Gastrocnemius medialis (tissue), 4 donors: ENCODE results near the gene MGAT5B. TPM values are rescaled to one million over a fixed set of nuclear protein-coding genes. Genes with fewer than 3 reads are reported as not detected.
A peak's percentile ranks its signal among the peaks of the same experiment; 100 is the strongest.

Experiments
- ATAC-seq, 2 donors: fragments of 150-250 bp; one replicate each; pipeline ENCODE4 v1.9.1; 2016
- DNase-seq, 2 donors: peaks; one replicate each; pipeline ENCODE4 v3.0.0-alpha.2; 2019
- H3K27ac ChIP-seq, 4 donors: fragments of 200-600 bp; sonication (generic); 1 replicate in 1 of 4; 2 replicates in 3 of 4; pipeline ENCODE4 v1.5.1; 2016 to 2018; ENCODE audit warnings: mild to moderate bottlenecking in 2 of 4, moderate library complexity in 1 of 4
- H3K27me3 ChIP-seq, 3 donors: fragments of 200-600 bp; sonication (generic) in 2 of 3; 1 replicate in 1 of 3; 2 replicates in 2 of 3; pipeline versions ENCODE4 v1.5.1 to v1.6.0; 2016 to 2019; ENCODE audit warnings: mild to moderate bottlenecking in 1 of 3, moderate library complexity in 1 of 3
- H3K36me3 ChIP-seq, 2 donors: fragments of 200-600 bp; sonication (generic) in 1 of 2; one replicate each; pipeline ENCODE4 v1.5.1; 2017 to 2018
- H3K4me1 ChIP-seq, 2 donors: fragments of 200-600 bp; sonication (generic) in 1 of 2; one replicate each; pipeline ENCODE4 v1.5.1; 2016 to 2017; ENCODE audit warnings: mild to moderate bottlenecking in 2 of 2
- H3K4me3 ChIP-seq, 4 donors: fragments of 200-600 bp; sonication (generic) in 3 of 4; 1 replicate in 1 of 4; 2 replicates in 3 of 4; pipeline ENCODE4 v1.5.1; 2016 to 2019; ENCODE audit warnings: mild to moderate bottlenecking in 2 of 4
- H3K9me3 ChIP-seq, 3 donors: fragments of 200-600 bp; sonication (generic) in 2 of 3; 1 replicate in 1 of 3; 2 replicates in 2 of 3; pipeline ENCODE4 v1.5.1; 2016 to 2019
- POLR2A ChIP-seq, 2 donors: fragments of 450-650 bp; IDR thresholded peaks; one replicate each; pipeline ENCODE4 v1.6.1; 2017; ENCODE audit warnings: antibody characterized with exemption in 2 of 2, mild to moderate bottlenecking in 2 of 2, moderate library complexity in 2 of 2
- in situ Hi-C, 4 donors: fragments of 200-750 bp; cut with MboI; loops; one replicate each; pipeline versions ENCODE4 v1.15.0 to v1.8.0; 2017; ENCODE audit warnings: low sequenced_read_pairs in 4 of 4
- intact Hi-C: fragments of 100-400 bp; cut with DNase I; formaldehyde crosslinking; loops from one replicate; pipeline ENCODE4 v1.15.1; 2023; ENCODE audit warnings: low total_unique reads
- total RNA-seq, 4 donors: library from RNA; depleted of rRNA; stranded (reverse); fragments of >200 nt; gene quantifications; one replicate each; pipeline versions ENCODE4 v1.1.0 to v1.2.3, GENCODE V29; 2016
- TF ChIP-seq, protein P1 (sequence below), 5 experiments: fragments of 450-650 bp in 3 of 5; fragments of 200-600 bp in 2 of 5; sonication (generic) in 2 of 5; IDR thresholded peaks in 4 of 5; conservative IDR thresholded peaks in 1 of 5; 1 replicate in 4 of 5; 2 replicates in 1 of 5; pipeline ENCODE4 v1.5.1; 2016 to 2019; ENCODE audit warnings: antibody characterized with exemption in 5 of 5, mild to moderate bottlenecking in 3 of 5, moderate library complexity in 3 of 5

MGAT5B gene, protein sequence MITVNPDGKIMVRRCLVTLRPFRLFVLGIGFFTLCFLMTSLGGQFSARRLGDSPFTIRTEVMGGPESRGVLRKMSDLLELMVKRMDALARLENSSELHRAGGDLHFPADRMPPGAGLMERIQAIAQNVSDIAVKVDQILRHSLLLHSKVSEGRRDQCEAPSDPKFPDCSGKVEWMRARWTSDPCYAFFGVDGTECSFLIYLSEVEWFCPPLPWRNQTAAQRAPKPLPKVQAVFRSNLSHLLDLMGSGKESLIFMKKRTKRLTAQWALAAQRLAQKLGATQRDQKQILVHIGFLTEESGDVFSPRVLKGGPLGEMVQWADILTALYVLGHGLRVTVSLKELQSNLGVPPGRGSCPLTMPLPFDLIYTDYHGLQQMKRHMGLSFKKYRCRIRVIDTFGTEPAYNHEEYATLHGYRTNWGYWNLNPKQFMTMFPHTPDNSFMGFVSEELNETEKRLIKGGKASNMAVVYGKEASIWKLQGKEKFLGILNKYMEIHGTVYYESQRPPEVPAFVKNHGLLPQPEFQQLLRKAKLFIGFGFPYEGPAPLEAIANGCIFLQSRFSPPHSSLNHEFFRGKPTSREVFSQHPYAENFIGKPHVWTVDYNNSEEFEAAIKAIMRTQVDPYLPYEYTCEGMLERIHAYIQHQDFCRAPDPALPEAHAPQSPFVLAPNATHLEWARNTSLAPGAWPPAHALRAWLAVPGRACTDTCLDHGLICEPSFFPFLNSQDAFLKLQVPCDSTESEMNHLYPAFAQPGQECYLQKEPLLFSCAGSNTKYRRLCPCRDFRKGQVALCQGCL
- not detected for total RNA-seq

DNA sequence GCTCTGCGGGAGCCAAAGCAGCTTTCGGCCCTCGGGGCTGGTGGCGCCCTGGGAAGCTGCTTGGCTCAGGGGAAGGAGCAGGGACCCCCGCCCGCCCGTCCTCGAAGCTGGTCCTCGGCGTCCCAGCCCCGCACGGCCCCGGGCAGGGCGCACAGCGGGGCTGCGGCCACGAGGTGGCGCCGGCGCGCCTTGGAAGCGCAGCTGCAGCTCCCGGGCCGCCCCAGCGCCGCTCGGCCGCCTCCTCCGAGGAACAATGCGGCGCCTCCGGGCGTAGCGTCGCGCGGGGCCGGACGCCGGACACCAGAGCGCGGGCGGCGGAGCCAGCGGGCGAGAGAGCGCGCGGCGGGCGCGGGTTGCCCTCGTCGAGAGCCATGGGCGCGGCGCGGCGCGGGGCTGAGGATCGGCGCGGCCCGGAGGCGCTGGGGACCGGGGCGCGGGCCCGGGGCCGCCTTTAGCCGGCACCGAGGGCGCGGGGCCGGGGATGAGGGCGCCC lies at the start of gene MGAT5B:
MGAT5B (plus strand) TSS at position 229 of the 493 bp plus-strand sequence. CDS start 626 bp downstream, outside the sequence.
- Histone ChIP-seq H3K4me1 (peaks cover 0 to 3% of the 10 kb centered on the region in 2 donors), H3K27me3 (peaks cover 27 to 34% (median 29%) of the 10 kb centered on the region in 3 donors), H3K27ac (no peak within 1 kb of the TSS), H3K9me3 (no peaks in the 10 kb centered on the region), H3K4me3 (peak within 1 kb of the TSS in 1 of 4 donors; percentile 18), H3K36me3 (no peaks in the 10 kb centered on the region)
- peak; percentile 24 to 41 for DNase-seq
- in situ Hi-C loops (loop anchor here (5.0 to 25.0 kb wide), 5 partner anchors 184 to 394 kb away; no protein-coding TSS in a partner anchor), intact Hi-C loops (loop anchor here (1.0 to 5.0 kb wide), 3 partner anchors 188 to 379 kb away; no protein-coding TSS in a partner anchor)
- peak; percentile 91 for ATAC-seq
- TF ChIP-seq, protein P1, sequence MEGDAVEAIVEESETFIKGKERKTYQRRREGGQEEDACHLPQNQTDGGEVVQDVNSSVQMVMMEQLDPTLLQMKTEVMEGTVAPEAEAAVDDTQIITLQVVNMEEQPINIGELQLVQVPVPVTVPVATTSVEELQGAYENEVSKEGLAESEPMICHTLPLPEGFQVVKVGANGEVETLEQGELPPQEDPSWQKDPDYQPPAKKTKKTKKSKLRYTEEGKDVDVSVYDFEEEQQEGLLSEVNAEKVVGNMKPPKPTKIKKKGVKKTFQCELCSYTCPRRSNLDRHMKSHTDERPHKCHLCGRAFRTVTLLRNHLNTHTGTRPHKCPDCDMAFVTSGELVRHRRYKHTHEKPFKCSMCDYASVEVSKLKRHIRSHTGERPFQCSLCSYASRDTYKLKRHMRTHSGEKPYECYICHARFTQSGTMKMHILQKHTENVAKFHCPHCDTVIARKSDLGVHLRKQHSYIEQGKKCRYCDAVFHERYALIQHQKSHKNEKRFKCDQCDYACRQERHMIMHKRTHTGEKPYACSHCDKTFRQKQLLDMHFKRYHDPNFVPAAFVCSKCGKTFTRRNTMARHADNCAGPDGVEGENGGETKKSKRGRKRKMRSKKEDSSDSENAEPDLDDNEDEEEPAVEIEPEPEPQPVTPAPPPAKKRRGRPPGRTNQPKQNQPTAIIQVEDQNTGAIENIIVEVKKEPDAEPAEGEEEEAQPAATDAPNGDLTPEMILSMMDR (IDR thresholded peaks at IDR 0.05 in 4 of 5, conservative IDR thresholded peaks at IDR 0.05 in 1 of 5) = peak; percentile 61 to 96 (median 88)
- no peak for TF ChIP-seq POLR2A (IDR thresholded peaks at IDR 0.05)

DNA sequence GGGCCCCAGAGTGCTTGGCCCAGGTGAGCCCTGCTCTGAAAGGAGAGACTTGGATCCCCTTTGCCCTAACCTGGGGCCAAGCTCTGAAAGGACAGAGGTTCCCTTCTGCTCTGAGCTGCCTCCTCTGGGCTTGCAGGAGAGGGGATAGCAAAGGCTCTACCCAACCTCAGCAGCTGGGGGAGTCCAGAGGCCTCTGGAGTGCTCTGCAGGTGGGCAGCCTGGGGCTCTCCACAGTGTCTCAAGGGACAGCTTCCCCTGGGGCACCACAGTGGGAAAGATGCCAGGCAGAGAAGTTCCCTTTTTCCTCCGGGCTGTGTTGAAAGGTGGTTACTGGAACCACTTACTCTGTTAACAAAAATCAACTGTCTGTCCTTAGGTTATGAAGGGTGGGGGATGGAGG lies 48.2 kb upstream of the MGAT5B start:
- no peaks in the 10 kb centered on the region for H3K36me3 ChIP-seq
- H3K27ac ChIP-seq = no peak overlapping the region
- intact Hi-C loops = no loop called here
- H3K4me1 ChIP-seq = peaks cover 0 to 3% of the 10 kb centered on the region in 2 donors
- in situ Hi-C loops = no loop called here
- H3K4me3 ChIP-seq = no peak overlapping the region
- no peaks in the 10 kb centered on the region for H3K9me3 ChIP-seq
- TF ChIP-seq, protein P1 (IDR thresholded peaks at IDR 0.05 in 4 of 5, conservative IDR thresholded peaks at IDR 0.05 in 1 of 5) = no peak
- TF ChIP-seq POLR2A (IDR thresholded peaks at IDR 0.05) = no peak
- ATAC-seq = no peak
- DNase-seq = no peak
- peaks cover 0 to 3% (median 0%) of the 10 kb centered on the region in 3 donors for H3K27me3 ChIP-seq

DNA sequence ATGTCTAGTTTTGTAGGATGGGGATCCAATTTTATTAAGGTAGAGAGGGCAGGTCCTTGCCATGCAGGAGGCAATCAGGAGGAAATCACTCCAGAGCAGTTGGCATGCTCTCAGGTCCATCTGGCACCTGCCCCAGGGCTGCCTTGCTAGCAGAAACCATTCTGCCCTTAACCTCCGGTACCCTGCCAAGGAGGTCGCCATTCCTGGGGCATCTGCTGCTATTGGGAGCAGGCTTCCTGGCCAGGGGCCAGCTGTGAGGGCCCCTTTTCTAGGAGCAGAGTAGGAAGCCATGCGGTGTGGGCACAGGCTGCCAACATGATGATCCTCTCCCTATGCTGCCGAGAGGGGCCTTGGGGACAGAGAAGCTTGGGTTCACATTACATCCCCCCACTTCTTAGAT lies 47.6 kb upstream of the MGAT5B start:
- Histone ChIP-seq H3K9me3 (no peaks in the 10 kb centered on the region), H3K27ac (no peak overlapping the region), H3K27me3 (peaks cover 0 to 3% (median 0%) of the 10 kb centered on the region in 3 donors), H3K4me3 (no peak overlapping the region), H3K4me1 (peaks cover 0 to 3% of the 10 kb centered on the region in 2 donors), H3K36me3 (no peaks in the 10 kb centered on the region)
- in situ Hi-C loops = no loop called here
- DNase-seq = no peak
- TF ChIP-seq, protein P1 (IDR thresholded peaks at IDR 0.05 in 4 of 5, conservative IDR thresholded peaks at IDR 0.05 in 1 of 5) = no peak
- no peak for TF ChIP-seq POLR2A (IDR thresholded peaks at IDR 0.05)
- no peak for ATAC-seq
- intact Hi-C loops = no loop called here

DNA sequence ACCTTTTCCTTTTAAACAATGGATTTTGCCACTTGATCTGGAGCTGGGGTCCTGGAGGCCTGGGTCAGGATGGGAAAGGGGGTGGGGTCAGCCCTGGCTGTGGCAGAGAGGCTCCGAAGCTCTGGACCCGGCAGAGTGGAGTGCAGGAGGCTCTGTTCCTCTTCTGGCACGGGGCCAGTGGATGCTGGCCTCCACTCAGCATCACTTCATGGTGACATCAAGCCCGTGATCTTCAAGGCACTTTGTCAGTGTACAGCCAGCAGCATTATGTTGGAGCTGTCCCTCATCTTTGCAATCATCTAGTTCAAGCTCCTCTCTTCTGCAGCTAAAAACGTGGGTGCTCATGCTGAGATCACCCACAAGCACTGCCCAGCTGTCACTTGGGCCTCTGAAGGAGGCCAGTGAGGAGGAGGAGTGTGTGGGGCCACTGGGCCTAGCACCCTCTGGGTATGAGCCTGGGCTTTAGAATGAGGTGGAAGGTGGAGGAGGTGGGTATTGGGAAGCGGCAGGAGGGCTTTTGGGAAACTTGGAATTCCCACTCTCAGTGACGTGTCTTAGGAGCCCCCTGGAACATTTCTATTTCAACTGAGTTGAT lies 45.9 kb upstream of the MGAT5B start:
- ATAC-seq (no peak), DNase-seq (no peak)
- Histone ChIP-seq H3K27me3 (peaks cover 0 to 3% (median 0%) of the 10 kb centered on the region in 3 donors), H3K9me3 (no peaks in the 10 kb centered on the region), H3K4me1 (peaks cover 0 to 3% of the 10 kb centered on the region in 2 donors), H3K36me3 (no peaks in the 10 kb centered on the region), H3K4me3 (no peak overlapping the region), H3K27ac (no peak overlapping the region)
- in situ Hi-C loops (no loop called here), intact Hi-C loops (no loop called here)
- TF ChIP-seq, protein P1 (IDR thresholded peaks at IDR 0.05 in 4 of 5, conservative IDR thresholded peaks at IDR 0.05 in 1 of 5) = no peak
- no peak for TF ChIP-seq POLR2A (IDR thresholded peaks at IDR 0.05)
